ENCODE measurements around the gene SCN8A.

DNA sequence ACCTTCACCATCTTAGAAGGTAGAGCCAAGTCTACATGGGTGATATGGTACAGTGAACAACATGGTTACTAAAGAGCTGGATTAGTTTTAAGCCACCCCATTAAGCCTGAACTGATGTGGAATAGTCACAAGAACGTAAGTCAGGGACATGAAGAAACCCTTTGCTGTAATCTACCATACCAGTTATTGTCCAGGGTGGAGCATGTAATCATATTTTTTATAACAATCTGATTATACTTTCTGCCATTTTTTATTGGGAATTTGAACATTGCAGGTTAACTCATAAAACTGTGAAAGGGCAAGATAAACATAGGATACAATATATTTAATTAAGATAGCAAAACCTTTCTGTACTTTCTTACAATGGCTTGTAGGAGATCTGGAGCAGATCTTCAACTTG, 153.9 kb downstream of the SCN8A start:
- TF ChIP-seq POLR2A (IDR thresholded peaks at IDR 0.05) = no peak
- TF ChIP-seq, protein P1, sequence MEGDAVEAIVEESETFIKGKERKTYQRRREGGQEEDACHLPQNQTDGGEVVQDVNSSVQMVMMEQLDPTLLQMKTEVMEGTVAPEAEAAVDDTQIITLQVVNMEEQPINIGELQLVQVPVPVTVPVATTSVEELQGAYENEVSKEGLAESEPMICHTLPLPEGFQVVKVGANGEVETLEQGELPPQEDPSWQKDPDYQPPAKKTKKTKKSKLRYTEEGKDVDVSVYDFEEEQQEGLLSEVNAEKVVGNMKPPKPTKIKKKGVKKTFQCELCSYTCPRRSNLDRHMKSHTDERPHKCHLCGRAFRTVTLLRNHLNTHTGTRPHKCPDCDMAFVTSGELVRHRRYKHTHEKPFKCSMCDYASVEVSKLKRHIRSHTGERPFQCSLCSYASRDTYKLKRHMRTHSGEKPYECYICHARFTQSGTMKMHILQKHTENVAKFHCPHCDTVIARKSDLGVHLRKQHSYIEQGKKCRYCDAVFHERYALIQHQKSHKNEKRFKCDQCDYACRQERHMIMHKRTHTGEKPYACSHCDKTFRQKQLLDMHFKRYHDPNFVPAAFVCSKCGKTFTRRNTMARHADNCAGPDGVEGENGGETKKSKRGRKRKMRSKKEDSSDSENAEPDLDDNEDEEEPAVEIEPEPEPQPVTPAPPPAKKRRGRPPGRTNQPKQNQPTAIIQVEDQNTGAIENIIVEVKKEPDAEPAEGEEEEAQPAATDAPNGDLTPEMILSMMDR (IDR thresholded peaks at IDR 0.05) = no peak
- no peak for TF ChIP-seq EP300 (IDR thresholded peaks at IDR 0.05)

All from ovary (tissue), 3 donors.